Activated naive CD4-positive, alpha-beta T cell treated with anti-CD3 and anti-CD28 coated beads, Interleukin-2, amount 50 U/mL, for 16 hours (primary cell): ENCODE data around the gene IQSEC3.

Source experiments
- DNase-seq: peaks from one replicate; pipeline ENCODE4 v3.0.0-alpha.2; 2020

IQSEC3 gene

DNA sequence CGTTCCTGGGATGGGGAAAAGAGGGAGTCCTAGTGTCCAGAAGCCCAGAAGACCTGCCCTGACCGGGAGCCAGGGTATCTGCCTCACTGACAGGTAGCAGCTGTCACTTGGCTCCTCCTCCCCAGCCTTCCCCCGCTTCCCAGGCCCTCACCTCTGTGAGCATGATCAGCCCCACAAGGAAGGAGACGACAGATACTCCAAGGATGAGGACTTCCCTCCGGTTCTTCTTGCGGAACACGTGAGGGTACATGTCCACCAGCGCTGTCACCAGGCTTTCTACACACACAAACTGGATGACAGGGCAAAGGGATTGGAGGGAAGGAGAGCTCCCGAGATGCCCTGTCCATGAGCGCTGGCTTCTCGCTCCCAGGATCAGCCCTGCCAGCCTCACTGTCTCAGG lies 157.3 kb downstream of the IQSEC3 start:
- DNase-seq: no peak

DNA sequence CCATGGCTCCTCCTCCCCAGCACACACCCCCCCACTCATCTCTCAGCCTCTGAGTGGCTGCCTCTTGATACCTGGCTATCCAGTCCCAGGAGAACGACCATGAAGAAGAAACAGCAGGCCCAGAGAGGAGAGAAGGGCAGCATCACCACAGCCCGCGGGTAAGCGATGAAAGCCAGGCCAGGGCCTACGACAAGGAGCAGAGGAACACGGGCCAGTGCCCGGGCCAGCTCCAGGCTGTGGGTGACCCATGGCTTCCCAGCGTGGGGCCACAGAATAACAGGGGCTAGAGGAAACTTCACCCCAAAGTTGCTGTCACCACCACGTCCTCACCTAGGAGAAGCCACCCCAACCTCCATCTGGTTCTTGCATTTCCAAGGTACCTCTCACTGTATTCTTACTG lies 157.8 kb downstream of the IQSEC3 start:
- no peak for DNase-seq

DNA sequence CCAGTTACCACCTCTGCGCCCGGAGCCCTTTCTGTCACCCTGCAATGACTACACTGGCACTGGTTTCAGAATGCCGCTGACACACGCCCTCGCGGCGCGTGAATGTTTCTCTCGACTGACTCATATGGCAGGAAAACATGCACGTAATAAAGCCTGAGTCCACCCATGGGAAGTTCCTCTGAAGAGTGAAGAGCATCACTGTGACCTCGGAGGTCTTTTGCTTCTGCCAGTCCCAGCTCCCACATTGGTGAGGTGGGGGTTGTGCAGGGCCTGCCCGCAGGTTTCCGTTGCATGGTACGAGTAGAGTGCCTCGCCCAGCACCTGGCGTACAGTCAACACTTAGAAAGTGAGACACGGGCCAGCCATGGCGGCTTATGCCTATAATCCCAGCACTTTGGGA lies 158.4 kb downstream of the IQSEC3 start:
- DNase-seq: no peak

- no peak for DNase-seq
These were observed 159.8 kb downstream of the IQSEC3 start for GRCh38 chr12:226401-226800.

GRCh38 chr12:227286-227915 lies 160.8 kb downstream of the IQSEC3 start:
- DNase-seq: no peak
